Renal pelvis (tissue), 4 donors: Measurements from ENCODE around the gene FEZ2. TPM values are rescaled to one million over a fixed set of nuclear protein-coding genes. Genes with fewer than 3 reads are reported as not detected.
A peak's percentile ranks its signal among the peaks of the same experiment; 100 is the strongest.

Source experiments
- DNase-seq: peaks from one replicate; pipeline ENCODE4 v3.0.0-alpha.2; 2013
- polyA plus RNA-seq, 3 donors: library from polyadenylated mRNA; unstranded; fragments of 120-200 nt; gene quantifications; one replicate each; pipeline ENCODE4 v1.2.1, GENCODE V29; 2013; ENCODE audit not compliant: insufficient read length in 3 of 3

The FEZ2 gene
- polyA plus RNA-seq, 3 donors = 70.9 to 88.5 (median 76.9) TPM

- no peak for DNase-seq
These were observed 31.1 kb downstream of the FEZ2 start for GRCh38 chr2:36566887-36567286.

- no peak for DNase-seq
These were observed 32.3 kb downstream of the FEZ2 start for GRCh38 chr2:36565712-36566111.

- no peak for DNase-seq
These were observed 33.5 kb downstream of the FEZ2 start for GRCh38 chr2:36564377-36564930.

GRCh38 chr2:36562973-36563532 lies 34.9 kb downstream of the FEZ2 start:
- DNase-seq = no peak

- no peak for DNase-seq
These were observed 35.7 kb downstream of the FEZ2 start for GRCh38 chr2:36562240-36562639.

- peak; percentile 40 for DNase-seq
These were observed 36.6 kb downstream of the FEZ2 start for GRCh38 chr2:36561237-36561944.

- no peak for DNase-seq
These were observed 37.2 kb downstream of the FEZ2 start for GRCh38 chr2:36560726-36561125.

GRCh38 chr2:36559221-36559942 lies 38.6 kb downstream of the FEZ2 start:
- DNase-seq = no peak

GRCh38 chr2:36556842-36557241 lies 41.1 kb downstream of the FEZ2 start:
- no peak for DNase-seq

GRCh38 chr2:36555789-36556188 lies 42.2 kb downstream of the FEZ2 start:
- no peak for DNase-seq

GRCh38 chr2:36554531-36554930 lies 43.4 kb downstream of the FEZ2 start:
- DNase-seq = no peak

- no peak for DNase-seq
These were observed 44.3 kb downstream of the FEZ2 start for GRCh38 chr2:36553683-36554082.

GRCh38 chr2:36550006-36550405 lies 48.0 kb downstream of the FEZ2 start:
- no peak for DNase-seq

- DNase-seq = peak; percentile 65
These were observed 48.8 kb downstream of the FEZ2 start for GRCh38 chr2:36549165-36549574.

GRCh38 chr2:36547906-36548305 lies 50.1 kb downstream of the FEZ2 start:
- DNase-seq = no peak

- DNase-seq = no peak
These were observed 52.0 kb downstream of the FEZ2 start for GRCh38 chr2:36545871-36546416.

GRCh38 chr2:36544638-36545338 lies 53.2 kb downstream of the FEZ2 start:
- no peak for DNase-seq

- no peak for DNase-seq
These were observed 55.9 kb downstream of the FEZ2 start for GRCh38 chr2:36541891-36542595.

GRCh38 chr2:36540986-36541754 lies 56.8 kb downstream of the FEZ2 start:
- DNase-seq = no peak

- no peak for DNase-seq
These were observed 58.3 kb downstream of the FEZ2 start for GRCh38 chr2:36539631-36540030.
